HG03457 (cell line): ENCODE measurements around the gene VOPP1.

ENCODE experiments used
- ATAC-seq: cut with Tn5 transposase; IDR thresholded peaks from one replicate; pipeline ENCODE4 v1.9.1; 2021; ENCODE audit warnings: moderate number of reproducible peaks; ENCODE audit not compliant: unreplicated experiment

VOPP1 gene

DNA sequence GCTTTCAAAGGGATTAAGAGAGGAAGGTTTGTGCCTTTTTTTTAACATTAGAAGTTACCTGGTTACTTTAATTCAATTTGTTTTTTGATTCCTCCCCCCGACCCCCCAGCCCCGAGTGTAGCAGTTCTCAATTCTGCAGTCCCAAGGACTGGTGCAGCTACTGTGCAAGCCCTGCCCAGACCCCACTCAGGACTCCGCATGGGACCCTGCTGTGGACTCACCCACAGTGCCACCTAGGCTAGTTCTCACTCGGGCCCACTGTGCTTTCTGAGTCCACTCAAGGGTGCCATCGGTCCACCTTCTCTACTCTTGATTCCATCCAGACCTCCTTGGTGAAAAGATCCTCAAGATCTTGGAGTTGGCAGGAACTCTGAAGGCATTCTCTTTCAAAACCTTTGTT lies 77.4 kb downstream of the VOPP1 start:
- no peak for ATAC-seq

DNA sequence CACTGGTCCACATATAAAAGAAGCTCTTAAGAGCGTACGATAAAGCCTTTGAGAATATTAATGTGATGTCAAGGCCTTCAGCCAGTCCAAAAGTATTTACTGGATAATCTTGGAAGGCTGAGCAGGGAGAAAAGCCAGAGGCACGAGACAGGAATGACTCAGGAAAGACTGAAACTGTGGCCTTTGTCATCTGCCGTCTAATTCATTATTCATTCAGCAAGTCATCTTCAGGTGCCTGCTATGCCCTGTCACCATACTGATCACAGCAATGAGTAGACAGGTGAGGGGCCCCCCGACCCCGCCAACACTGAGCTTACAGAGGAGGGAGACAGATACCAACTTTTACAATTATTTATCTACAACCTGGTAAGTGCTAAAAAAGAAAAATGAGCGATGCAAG lies 78.9 kb downstream of the VOPP1 start:
- ATAC-seq: no peak

DNA sequence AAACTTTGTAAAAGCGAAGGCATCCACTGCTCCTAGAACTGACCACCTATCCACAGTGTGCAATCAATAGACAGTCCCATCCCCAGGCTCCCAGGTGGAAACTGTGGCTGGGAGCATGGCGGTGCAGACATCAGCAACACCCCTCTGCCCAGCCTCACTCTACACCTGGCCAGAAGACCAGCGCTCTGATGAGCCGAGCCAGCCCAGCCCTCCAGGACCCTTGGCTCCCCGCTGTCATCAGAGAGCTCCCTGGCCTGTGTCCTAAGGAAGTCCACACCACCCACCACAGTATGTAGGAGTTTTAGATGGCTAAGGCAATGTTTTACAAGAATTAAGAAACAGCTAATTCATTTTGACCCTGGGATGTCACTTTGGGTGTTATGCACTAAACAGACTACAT lies 81.0 kb downstream of the VOPP1 start:
- no peak for ATAC-seq

DNA sequence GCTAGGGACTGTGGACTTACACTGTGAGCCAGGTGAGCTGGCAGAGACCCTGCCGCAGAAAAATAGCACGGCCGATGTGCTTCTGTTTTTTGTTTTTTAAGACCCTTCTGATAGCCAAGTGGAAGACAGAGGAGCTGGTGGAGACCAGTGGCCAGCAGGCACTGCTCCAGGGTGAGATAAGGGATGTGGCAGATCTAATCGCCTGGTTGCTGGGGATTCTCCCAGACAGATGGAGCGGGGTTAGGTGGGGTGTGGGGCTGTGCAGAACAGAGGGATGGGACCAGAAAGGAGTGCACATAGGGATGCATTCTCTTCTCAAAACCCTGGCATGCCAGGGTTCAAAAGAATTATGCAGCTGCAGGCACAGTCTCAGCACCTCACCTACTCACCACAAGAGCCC lies 82.2 kb downstream of the VOPP1 start:
- no peak for ATAC-seq

DNA sequence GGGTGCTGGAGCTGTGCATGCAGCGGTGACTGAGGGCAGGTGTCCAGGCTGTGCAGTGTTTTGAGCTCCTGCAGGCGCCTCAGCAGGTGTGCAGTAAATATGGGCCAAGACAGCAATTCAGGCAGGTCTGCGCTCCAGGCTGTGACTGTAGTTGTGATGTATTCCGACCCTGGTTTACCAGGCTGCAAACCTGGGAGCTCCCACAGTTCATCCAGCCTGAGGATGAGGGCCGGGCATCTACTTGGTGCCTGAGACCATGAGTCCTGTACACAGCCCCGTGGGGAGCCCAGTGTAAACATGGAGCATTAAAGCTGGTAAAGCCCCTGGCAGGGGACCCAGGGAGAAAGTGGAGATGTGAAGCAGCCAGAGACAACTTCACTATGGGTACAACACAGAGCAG lies 82.8 kb downstream of the VOPP1 start:
- ATAC-seq: no peak

DNA sequence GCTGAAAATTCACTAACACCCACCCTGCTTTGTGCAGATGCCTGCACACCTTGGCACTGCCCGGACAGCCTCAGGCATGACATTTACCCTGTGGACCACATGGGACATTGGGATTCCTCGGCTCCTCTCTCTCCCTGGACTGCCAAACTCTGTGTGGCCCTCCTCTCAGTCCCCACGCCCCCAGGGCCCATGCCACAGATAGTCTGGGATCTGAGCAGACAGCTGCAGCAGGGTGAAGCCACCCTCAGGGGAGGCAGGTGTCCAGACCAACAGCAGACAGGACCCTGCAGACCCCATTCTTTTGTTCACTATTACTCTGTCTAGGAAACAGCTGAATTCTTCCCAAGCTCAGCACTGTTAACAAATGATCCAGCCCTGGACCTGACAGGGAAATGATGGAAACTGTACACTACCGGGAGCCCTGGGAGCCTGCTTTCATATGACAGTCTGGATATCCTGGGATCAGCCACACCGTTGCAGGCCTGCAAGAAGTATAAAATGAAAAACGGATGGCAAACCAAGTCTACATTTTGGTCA lies 83.4 kb downstream of the VOPP1 start:
- ATAC-seq: no peak

DNA sequence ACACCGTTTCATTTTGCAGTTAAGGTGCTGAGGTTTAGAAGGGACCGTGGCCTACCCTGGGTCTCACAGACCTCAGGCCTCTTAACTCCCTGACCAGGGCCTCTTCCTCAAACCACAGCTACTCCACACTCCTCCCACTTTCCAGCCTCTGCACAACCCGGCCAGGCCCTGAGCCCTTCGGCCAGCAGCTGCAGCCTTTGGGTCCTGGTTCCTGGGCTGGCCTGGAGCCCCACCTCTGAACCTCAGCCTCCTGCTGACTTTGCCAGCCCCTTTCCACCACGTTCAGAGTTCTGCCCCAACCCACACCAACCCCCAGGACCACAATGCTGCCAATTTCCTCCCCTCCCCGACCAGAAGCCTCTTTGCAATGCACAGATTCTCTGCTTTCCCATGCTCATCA lies 84.1 kb downstream of the VOPP1 start:
- no peak for ATAC-seq

DNA sequence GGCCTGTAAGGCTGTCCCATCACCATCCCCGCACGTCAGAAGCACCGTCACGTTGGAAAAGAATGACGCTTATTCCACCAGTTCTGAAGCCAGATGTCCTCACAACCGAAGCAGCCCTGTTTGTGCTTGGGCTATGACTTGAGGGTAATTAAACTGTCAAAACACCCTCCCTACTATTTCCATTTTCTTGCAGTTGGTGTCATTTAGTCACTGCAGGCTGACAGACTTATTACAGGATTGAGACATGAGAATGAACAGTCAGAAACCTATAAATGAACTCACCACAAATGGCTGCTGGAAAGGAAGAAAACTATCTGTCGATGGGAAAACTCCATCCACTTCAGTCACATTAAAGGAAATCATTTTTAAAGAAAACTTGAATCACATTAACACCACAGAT lies 85.3 kb downstream of the VOPP1 start:
- no peak for ATAC-seq

DNA sequence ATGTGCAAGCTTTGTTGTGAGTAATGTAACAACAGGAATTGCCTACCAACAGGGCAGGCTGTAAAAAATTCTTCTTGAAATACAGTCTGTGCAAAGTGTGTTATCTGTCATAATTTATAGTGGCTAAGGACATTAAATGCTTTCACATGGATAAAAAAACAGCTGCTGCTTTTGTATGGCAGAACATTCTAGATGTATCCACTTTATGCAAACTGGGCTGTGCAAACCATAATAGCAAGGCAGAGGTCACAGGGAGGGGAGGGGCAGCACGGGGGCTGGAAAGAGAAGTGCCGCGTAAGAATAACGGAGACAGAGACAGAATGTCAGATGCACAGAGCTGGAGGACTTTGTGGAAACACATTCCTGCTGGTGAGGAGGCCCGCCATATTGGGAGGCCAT lies 86.1 kb downstream of the VOPP1 start:
- no peak for ATAC-seq

DNA sequence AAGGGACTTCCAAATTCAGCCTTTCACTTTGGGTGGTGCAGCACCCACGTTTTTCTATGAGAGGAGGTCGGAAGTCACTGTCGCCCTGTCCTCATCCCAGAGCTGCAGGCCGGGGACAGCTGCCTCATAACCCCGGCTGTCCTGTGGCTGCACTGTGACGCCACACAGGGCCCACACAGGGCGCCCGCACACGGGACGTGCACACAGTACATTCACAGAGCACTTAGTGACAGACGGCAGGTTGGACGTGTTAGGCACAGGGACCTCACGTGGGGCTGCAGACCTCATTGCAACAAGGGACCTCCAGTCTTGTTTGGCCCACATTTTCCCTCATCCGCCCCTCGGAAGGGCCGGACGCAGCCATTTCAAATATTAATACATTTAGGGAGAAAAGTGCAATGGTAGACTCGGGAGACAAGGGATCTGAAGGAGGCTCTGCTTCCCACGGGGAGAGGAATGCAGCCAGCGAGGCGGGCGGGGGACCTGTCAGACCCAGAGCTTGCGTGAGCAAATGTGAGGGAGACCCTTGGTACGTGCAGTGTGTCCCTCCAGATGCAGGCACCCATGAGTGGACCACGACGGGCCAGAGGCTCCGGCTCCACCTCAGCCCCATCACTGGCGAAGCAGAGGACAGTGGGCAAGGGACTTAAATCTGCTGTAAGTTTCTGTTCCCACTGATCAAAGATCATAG lies 86.7 kb downstream of the VOPP1 start:
- no peak for ATAC-seq

DNA sequence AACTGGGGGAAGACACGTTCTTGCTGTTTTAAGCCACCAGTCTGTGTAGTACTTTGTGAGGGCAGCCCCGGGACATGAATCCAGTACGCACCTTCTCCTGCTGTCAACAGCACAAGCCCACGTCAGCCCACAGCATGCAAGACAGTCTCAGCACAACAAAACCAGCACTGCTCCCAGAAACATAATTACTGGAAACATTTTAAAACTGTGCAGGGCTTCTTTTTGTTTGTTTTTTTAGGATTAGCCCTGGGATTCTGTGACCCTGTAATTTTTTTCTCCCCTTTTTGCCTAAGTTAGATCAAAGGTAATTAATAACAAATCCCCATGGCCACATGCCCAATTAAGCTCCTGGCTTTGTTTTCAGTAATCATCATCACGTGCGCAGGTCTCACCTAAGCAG lies 87.5 kb downstream of the VOPP1 start:
- ATAC-seq: no peak

DNA sequence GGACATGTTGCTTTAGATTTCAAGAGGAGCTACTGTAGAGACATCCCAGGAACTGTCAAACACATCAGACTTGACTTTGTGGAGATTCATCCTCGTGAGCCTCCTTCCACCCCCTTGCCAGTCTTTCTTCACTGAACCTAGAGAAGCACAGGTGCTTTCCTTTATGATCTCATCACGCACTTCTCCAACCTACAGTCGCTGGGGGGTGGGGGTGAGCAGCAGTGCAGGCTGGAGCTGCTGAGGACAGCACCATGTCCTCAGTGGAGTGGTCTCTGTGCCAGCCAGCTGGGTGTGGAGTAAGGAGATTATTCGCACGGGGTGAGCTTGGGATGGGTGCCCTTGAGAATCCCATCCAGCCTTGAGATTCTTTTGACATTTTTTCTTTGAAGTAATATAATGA lies 88.1 kb downstream of the VOPP1 start:
- ATAC-seq: no peak

DNA sequence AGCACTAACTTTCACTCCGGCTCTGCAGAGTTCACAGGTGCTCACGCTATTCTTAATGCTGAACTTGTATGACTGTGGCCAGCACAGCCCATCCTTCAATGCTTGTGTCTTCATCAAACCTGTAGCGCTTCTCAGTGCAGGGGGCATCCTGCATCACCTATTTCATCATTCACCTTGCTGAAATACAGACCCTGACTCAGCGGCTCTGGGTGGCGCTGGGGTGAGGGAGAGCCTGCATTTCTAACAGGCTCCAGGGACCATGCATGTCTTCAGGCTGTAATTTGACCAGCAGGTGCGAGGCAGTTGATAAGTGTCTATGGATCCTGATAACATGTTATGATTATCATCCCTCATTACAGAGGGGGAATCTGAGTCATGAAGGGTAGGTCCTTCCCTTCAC lies 89.3 kb downstream of the VOPP1 start:
- ATAC-seq: no peak

DNA sequence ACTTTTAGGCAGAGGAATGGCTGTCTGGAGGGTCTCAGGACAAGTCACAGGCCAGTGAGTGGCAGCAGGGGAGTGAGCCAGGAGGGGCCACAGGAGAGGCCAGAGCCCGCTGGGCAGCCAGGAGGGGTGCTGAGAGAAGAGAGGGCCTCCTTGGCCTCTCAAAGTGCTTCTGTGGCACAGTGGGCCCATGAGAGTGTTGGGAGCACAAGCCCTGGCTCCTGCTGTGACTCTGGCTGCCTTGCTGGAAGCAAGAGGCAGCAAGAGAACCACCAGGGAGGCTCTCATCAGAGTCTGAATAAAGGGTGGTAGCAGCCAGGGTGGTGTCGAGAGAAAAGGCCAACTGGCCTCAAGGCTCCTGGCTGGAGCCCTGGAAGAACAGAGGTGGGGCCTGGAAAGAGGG lies 91.1 kb downstream of the VOPP1 start:
- ATAC-seq: no peak

DNA sequence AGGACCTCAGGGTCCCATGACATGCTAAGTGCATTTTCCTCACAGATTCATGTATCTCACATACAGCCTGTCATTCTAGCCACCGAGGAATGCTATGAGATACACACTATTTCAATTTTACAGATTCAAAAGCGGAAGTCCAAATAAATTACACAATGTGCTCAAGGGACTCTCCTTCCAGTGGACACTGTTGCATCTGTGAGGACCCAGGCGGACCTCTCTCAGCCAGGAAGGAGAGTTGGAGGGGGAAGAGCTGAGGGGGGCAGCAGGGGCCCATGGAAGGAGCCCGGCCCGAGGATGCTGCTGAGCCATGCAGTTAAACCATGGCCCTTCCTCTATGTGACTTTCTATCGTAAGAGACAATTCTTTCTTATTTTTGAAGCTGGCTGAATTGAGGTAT lies 93.6 kb downstream of the VOPP1 start:
- ATAC-seq: no peak

DNA sequence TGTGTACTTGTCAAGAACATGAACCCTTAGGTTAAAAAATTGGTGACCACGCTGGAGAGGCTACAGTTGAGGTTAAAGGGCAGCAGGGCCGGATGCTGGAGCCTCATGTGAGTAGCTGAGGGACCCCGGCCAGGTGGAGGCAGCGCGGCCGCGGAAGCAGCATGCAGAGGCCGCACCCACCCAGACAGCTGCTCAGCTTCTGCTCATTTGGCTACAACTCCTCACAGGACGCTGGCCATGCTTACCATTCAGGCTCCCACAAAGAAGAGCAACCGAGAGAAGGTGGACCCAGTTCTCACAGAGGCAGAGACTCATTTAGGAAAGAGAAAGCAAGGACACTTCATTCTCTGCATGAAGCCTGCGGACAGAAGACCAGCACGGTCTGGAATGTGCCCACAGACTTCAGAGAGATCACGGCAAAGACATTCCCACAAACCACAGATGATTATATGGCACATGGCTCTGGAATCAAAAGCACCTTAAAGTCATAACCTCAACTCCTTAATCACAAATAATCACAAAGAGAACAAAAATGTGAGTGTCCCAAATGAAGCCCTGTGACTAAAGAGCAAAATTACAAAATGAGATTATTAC lies 94.4 kb downstream of the VOPP1 start:
- no peak for ATAC-seq

DNA sequence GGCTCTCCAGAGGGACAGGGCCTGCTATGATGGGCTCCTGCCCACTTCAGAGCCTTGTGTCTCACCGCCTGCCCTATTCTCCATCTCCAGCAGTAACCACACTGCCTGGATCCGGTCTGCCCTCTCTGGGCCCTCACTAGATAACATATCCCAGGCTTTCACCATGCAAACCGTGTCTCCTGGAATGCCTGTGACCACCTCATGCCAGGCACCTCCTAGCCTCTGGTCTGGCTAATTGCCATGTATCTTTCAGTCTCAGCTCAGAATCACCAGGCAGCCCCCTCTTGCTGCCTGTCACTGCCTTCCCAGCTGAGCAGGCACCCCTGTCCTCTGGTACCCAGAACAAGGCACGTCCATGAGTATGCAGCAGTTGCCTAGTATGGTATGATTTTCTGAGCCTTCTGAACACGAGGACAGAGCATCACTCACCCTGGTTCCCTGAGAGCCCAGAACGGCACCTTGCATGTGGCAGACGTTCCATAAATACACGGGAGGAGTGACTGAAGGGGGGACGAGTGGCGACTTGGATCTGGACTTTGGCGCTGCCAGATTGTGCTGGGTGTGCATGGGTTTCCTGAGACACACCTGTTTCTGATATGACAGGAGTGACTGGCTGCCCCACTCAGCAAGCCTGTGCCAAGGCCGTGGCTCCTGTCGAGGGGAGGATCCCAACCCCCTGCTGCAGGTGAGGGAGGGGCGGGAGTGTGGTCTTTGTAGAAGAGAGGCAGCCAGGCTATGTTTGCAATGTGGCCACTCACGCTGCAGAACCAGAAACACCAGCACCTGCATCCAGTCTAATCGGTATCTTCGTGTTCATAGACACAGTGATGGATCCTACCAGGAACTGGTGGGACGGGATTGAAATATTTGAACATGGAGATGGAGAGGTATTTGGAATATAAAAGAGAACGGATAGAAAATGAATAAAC lies 95.2 kb downstream of the VOPP1 start:
- ATAC-seq: no peak

DNA sequence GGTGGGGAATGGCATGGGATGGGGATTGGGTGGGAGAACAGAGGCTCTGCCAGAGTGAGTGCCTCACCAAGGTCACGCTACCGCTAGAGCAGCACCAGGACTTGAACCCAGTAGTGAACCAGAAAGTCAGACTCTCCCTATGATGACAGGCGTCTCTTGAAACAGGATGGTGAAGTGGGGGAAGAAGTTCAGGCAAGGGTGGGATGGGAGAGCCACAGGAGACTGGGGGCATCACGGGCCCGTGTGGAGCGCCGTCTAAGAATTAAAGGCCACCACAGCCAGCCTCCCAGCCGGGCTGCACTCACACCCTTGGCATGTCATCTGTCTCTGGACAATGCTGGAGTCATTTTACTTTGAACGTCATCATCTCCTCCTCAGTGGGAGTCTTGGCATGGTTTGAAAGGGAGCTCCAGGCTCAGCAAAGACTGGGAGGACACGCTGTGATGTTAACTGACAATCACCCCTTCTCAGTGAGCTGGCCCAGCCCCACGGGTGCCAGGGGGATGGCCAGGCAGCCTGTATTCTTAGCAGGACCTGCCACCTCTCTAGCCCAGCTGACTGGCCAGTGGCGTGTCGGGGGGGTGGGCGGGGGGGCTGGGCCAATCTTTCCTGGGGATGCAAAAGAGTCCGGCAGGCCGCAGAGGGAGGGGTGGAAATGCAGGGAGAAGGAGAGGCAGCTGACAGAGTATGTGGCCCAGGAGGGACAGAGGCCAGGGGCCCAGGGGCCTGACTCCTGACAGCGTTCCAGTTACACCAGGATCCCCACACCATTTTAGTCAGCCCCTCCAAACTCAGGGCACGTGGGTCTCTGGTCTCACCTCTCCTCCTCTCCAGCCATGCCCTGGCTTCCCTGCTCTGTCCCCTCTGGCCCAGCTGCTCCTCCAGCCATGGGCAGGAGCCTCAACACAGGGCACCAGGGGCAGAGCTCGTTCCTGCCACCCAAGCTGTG lies 96.2 kb downstream of the VOPP1 start:
- no peak for ATAC-seq

DNA sequence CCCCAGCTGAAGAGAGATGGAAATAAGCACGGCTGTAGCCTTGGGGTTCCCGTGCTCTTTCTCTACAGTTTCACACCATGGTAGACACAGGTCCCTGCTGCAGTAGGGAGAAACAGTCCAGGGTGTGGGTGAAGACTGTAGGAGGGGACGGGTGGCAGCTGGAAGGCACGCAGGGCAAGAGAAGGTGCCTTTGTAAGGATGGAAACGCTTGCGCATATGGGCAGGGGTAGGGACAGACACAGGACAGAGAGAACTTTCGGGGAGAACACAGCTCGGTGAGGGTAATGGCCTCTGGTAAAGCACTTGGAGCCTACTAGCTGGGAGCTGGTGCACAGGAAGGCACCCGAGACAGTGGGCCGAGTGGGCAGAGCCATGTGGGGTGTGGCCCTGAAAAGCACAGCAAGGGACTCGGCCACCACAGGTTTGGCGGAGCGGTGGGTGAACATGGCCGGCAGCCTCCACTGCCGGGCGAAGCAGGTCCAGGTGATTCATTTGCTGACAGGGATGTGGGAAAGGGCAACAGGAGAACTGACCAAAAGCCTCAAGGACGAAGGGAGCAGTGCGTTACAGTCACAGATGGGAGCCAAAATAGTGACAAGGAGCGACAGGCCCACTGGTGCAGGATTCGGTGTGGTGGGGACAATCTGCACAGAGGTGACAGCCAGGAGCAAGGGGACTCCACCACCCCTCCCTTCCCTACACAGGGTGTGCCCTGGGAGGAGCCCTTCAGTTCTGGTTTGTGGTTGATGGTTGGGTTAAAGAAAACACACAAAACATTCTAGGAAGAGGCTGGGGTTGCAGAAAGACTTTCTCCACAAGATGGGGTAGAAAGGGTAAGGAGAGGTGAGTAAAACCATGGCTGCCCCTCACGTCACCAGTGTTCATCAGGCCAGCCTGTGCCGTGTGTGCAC lies 97.1 kb downstream of the VOPP1 start:
- ATAC-seq: no peak

DNA sequence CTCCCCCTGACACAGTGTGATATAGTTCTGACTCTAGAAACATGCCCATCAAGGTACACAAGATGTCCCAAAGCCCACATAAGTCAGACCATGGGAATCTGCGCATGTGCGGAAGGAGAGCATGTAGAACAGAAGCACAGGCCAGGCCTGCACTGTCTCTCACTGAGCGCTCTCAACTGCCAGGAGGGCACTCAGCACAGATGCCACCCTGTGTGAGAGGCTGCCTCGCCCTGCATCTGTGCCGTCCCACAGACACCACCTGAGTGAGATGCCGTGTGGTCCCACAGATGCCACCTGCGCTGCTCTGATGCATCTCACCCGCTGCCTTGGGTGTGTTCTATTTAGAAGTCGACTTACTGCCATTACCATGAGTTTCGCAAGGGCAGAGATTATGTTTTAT lies 98.4 kb downstream of the VOPP1 start:
- no peak for ATAC-seq
